Measurements from ENCODE around the gene HOXB5.

Gene HOXB5

DNA sequence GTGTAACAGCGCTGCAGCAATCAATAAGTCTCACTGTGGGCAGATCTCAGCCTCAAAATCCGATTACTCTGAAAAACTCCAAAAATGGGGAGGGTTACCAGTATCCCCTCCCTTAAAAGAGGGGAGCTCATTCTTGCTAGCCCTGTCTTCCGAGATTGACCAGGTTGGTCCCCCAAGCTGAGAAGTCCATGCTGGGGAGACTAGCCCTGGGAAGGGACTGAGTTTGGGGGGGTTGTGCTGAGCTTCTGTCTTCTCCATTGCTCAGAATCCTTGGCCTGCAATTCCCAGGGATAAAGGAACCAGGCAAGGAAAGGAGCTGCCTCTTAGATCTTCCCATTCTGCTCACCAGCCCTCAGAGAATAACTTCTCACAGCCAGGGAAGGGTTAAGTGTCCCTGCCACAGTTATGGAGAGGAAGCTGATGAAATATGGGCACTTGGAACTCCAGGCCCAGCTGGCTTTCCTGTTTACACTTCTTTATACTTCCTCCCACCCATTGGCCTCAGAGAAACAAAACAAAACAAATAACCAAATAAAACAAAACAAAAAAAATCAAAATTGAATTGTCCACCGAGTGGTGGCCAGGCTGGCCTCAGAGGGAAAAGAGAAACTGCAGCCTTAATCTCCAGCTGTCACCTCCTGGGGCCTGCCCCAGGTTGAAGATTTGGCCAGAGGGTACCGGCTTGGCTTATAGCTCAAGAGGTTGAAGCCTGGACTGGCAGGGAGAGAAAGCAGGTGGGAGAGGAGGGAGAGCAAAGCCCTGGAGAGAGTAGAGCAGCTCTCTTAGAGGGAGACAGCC, 6.1 kb downstream of the HOXB5 start (continued):
- TF ChIP-seq ZNF785 (tag by site-specific recombination; IDR thresholded peaks at IDR 0.05) = no peak
- TF ChIP-seq ZNF529 (tag by site-specific recombination; IDR thresholded peaks at IDR 0.05; ENCODE audit: insufficient replicate concordance) = no peak
- TF ChIP-seq ZNF311 (tag by site-specific recombination; IDR thresholded peaks at IDR 0.05; ENCODE audit: borderline replicate concordance) = no peak
- TF ChIP-seq ZNF626 (tag by site-specific recombination; IDR thresholded peaks at IDR 0.05) = no peak
- TF ChIP-seq ZNF292 (tag by site-specific recombination; IDR thresholded peaks at IDR 0.05; ENCODE audit: borderline replicate concordance, low read depth) = no peak
- no peak for TF ChIP-seq ZNF658 (tag by site-specific recombination; IDR thresholded peaks at IDR 0.05)
- TF ChIP-seq ZNF214 (tag by site-specific recombination; IDR thresholded peaks at IDR 0.05; ENCODE audit: borderline replicate concordance) = no peak
- peak; percentile 58; the same call in 1 of the 2 replicates for TF ChIP-seq FEZF1 (tag by site-specific recombination; IDR thresholded peaks at IDR 0.05)
- no peak for TF ChIP-seq SCRT2 (tag by site-specific recombination; IDR thresholded peaks at IDR 0.05)
- peak; percentile 97 for TF ChIP-seq IKZF3 (tag by site-specific recombination; IDR thresholded peaks at IDR 0.05)
- peak; percentile 74; the same call in 1 of the 2 replicates for TF ChIP-seq ZBTB17 (tag by site-specific recombination; IDR thresholded peaks at IDR 0.05)
- no peak for TF ChIP-seq KLF7 (tag by site-specific recombination; IDR thresholded peaks at IDR 0.05; ENCODE audit: borderline replicate concordance)
- TF ChIP-seq YY2 (tag by site-specific recombination; IDR thresholded peaks at IDR 0.05) = no peak
- TF ChIP-seq WT1 (tag by site-specific recombination; IDR thresholded peaks at IDR 0.05) = peak; percentile 51; the same call in 1 of the 2 replicates
- no peak for TF ChIP-seq ZNF776 (tag by site-specific recombination; IDR thresholded peaks at IDR 0.05; ENCODE audit: borderline replicate concordance)
- TF ChIP-seq TRIM28 (IDR thresholded peaks at IDR 0.05; ENCODE audit: borderline replicate concordance, low read length) = no peak
- no peak for TF ChIP-seq ZNF37A (tag by site-specific recombination; IDR thresholded peaks at IDR 0.05)
- TF ChIP-seq ZNF518A (tag by site-specific recombination; conservative IDR thresholded peaks at IDR 0.05; ENCODE audit: low read depth) = no peak
- no peak for TF ChIP-seq ZNF202 (tag by site-specific recombination; IDR thresholded peaks at IDR 0.05; ENCODE audit: borderline replicate concordance)
- no peak for TF ChIP-seq ZFP37 (tag by site-specific recombination; IDR thresholded peaks at IDR 0.05)
- TF ChIP-seq ZNF544 (tag by site-specific recombination; IDR thresholded peaks at IDR 0.05) = no peak
- no peak for TF ChIP-seq ZFP41 (tag by site-specific recombination; IDR thresholded peaks at IDR 0.05; ENCODE audit: borderline replicate concordance)
- TF ChIP-seq ZNF10 (tag by site-specific recombination; IDR thresholded peaks at IDR 0.05) = no peak
- no peak for TF ChIP-seq ZNF837 (tag by site-specific recombination; IDR thresholded peaks at IDR 0.05)
- TF ChIP-seq ZNF133 (tag by site-specific recombination; IDR thresholded peaks at IDR 0.05) = no peak
- TF ChIP-seq ZNF280C (tag by site-specific recombination; IDR thresholded peaks at IDR 0.05) = no peak
- no peak for TF ChIP-seq ZSCAN30 (tag by site-specific recombination; IDR thresholded peaks at IDR 0.05)
- TF ChIP-seq, protein P1, sequence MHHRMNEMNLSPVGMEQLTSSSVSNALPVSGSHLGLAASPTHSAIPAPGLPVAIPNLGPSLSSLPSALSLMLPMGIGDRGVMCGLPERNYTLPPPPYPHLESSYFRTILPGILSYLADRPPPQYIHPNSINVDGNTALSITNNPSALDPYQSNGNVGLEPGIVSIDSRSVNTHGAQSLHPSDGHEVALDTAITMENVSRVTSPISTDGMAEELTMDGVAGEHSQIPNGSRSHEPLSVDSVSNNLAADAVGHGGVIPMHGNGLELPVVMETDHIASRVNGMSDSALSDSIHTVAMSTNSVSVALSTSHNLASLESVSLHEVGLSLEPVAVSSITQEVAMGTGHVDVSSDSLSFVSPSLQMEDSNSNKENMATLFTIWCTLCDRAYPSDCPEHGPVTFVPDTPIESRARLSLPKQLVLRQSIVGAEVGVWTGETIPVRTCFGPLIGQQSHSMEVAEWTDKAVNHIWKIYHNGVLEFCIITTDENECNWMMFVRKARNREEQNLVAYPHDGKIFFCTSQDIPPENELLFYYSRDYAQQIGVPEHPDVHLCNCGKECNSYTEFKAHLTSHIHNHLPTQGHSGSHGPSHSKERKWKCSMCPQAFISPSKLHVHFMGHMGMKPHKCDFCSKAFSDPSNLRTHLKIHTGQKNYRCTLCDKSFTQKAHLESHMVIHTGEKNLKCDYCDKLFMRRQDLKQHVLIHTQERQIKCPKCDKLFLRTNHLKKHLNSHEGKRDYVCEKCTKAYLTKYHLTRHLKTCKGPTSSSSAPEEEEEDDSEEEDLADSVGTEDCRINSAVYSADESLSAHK (tag by site-specific recombination; IDR thresholded peaks at IDR 0.05) = peak; percentile 85
- no peak for TF ChIP-seq MEIS1 (CRISPR knock-in tag; IDR thresholded peaks at IDR 0.05; ENCODE audit: borderline replicate concordance)
- TF ChIP-seq ZNF513 (tag by site-specific recombination; IDR thresholded peaks at IDR 0.05) = peak; percentile 67
